ENCODE measurements around the gene NUFIP1.
"Not testable (repeated sequence)": the region's sequence is repeated elsewhere in the genome, so short reads cannot be mapped to it uniquely, and the experiment has no call there.

Gene NUFIP1

DNA sequence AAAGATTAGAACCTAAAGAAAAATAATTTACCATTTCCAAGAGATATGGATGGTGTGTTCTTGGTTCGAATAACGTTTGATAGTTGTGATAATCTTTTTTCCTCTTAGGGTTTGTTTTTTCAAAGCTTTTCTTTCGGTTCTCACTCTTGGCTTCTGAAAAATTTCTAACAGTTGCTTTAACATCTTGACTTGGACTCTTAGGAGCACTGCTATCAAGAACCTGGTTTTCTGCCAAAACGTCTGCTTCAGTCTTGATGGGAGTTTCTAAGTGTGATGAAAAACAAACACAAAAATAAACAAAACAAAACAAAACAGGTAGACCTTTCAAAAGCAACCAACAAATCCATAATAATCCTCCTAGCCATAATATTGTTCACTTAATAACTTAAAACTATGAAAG, 45.9 kb downstream of the NUFIP1 start:
- not testable (repeated sequence) for DNase-seq; ATAC-seq (replicated peaks)

DNA sequence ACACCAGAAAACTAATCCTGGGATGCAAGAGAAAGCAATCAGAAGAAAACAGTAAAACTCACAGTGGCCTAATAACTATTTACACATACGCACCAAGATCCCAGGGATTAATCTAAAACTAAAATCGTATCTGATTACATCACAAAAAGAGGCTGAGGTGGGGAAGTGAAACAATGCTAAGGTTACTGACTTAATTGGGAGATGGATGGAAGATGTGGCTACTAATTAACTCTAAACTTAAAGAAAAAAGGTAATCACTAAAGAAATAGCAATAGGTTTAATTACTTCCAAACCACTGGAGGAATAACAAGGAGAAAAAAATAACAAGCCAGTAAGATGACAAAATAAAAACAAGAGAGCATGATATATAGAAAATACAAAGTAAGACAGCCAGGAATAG, 50.4 kb downstream of the NUFIP1 start:
- DNase-seq, result no peak
- no peak for ATAC-seq (replicated peaks)
- H3K27ac Mint-ChIP-seq, result no peak overlapping the region
- H3K4me3 Mint-ChIP-seq, result no peak overlapping the region
- H3K27me3 Mint-ChIP-seq, result no peaks in the 10 kb centered on the region
- peaks cover 3 to 6% of the 10 kb centered on the region in 2 donors for H3K4me1 Mint-ChIP-seq
- H3K9me3 Mint-ChIP-seq, result no peaks in the 10 kb centered on the region
- peaks cover 10 to 20% of the 10 kb centered on the region in 2 donors for H3K36me3 Mint-ChIP-seq

More for the DNA sequence above, 45.9 kb downstream of the NUFIP1 start:
- H3K36me3 Mint-ChIP-seq, result peaks cover 16 to 20% of the 10 kb centered on the region in 2 donors
- not testable (repeated sequence) for H3K27me3 Mint-ChIP-seq, H3K4me3 Mint-ChIP-seq, H3K9me3 Mint-ChIP-seq, H3K27ac Mint-ChIP-seq, H3K4me1 Mint-ChIP-seq

DNA sequence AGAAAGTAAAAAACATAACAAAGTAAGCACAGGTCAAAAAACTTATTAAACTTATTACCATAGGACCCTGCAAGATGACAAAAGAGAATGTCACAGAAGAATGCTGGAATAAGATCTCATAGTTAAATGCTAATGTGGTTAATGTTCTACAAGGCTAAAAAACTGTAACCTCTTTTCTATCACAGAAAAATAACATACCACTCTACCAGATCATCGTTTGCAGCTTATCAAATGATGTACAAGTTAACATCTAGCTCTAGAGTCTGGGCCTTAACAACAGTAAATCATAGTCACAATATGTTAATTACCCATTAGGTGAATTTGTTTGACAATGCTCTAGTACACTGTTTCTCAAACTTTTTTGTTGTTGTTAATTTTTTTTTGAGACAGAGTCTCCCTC, 53.0 kb downstream of the NUFIP1 start:
- Mint-ChIP-seq H3K27ac (no peak overlapping the region), H3K9me3 (no peaks in the 10 kb centered on the region), H3K36me3 (peaks cover 2 to 11% of the 10 kb centered on the region in 2 donors), H3K4me3 (no peak overlapping the region), H3K27me3 (no peaks in the 10 kb centered on the region), H3K4me1 (peaks cover 3 to 6% of the 10 kb centered on the region in 2 donors)
- ATAC-seq (replicated peaks) (no peak), DNase-seq (no peak)

- ATAC-seq (replicated peaks) (peak; percentile 50 to 51), DNase-seq (no peak)
- peaks cover 3 to 6% of the 10 kb centered on the region in 2 donors for H3K4me1 Mint-ChIP-seq
- peaks cover 2 to 5% of the 10 kb centered on the region in 2 donors for H3K36me3 Mint-ChIP-seq
- no peaks in the 10 kb centered on the region for H3K9me3 Mint-ChIP-seq
- H3K27me3 Mint-ChIP-seq, result no peaks in the 10 kb centered on the region
- H3K4me3 Mint-ChIP-seq, result no peak overlapping the region
- no peak overlapping the region for H3K27ac Mint-ChIP-seq
Observed at GRCh38 chr13:44934724-44935123, 54.5 kb downstream of the NUFIP1 start.

DNA sequence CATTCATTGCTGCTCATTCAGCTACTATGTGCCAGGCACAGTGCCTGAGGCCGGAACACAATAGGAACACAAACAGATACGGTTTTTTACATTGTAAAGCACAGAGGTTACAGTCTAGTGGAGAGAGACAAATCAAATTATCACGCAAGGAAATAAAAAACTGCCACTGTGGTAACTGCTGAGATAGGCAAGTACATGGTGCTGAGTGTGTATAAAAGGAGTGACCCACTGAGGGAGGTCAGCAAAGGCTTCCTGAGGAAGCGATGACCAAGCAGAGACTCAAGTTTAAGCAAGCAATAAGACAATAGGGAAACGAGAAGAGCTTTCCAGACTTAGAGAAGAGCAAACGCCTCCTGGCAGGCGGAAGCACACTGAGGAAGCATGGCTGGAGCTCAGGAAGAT, 56.4 kb downstream of the NUFIP1 start:
- H3K27ac Mint-ChIP-seq, result no peak overlapping the region
- H3K9me3 Mint-ChIP-seq, result no peaks in the 10 kb centered on the region
- DNase-seq, result no peak
- H3K27me3 Mint-ChIP-seq, result peaks cover under 1 to 1% of the 10 kb centered on the region in 2 donors
- no peak for ATAC-seq (replicated peaks)
- H3K4me1 Mint-ChIP-seq, result peaks cover 3 to 6% of the 10 kb centered on the region in 2 donors
- no peak overlapping the region for H3K4me3 Mint-ChIP-seq
- peaks cover 2 to 5% of the 10 kb centered on the region in 2 donors for H3K36me3 Mint-ChIP-seq

GRCh38 chr13:44932171-44932849, 57.0 kb downstream of the NUFIP1 start:
- peaks cover 0 to 5% of the 10 kb centered on the region in 2 donors for H3K36me3 Mint-ChIP-seq
- no peaks in the 10 kb centered on the region for H3K9me3 Mint-ChIP-seq
- DNase-seq (no peak), ATAC-seq (replicated peaks) (no peak)
- peaks cover 3 to 6% of the 10 kb centered on the region in 2 donors for H3K4me1 Mint-ChIP-seq
- H3K4me3 Mint-ChIP-seq, result no peak overlapping the region
- no peak overlapping the region for H3K27ac Mint-ChIP-seq
- H3K27me3 Mint-ChIP-seq, result peaks cover 6 to 7% of the 10 kb centered on the region in 2 donors

GRCh38 chr13:44930963-44931623, 58.2 kb downstream of the NUFIP1 start:
- Mint-ChIP-seq H3K4me3 (no peak overlapping the region), H3K27ac (no peak overlapping the region), H3K9me3 (no peaks in the 10 kb centered on the region), H3K4me1 (peaks cover 3 to 6% of the 10 kb centered on the region in 2 donors), H3K27me3 (peaks cover 15 to 16% of the 10 kb centered on the region in 2 donors), H3K36me3 (no peaks in the 10 kb centered on the region)
- ATAC-seq (replicated peaks) (no peak), DNase-seq (no peak)

- H3K27ac Mint-ChIP-seq, result no peak overlapping the region
- DNase-seq (no peak), ATAC-seq (replicated peaks) (no peak)
- H3K36me3 Mint-ChIP-seq, result no peaks in the 10 kb centered on the region
- H3K9me3 Mint-ChIP-seq, result no peaks in the 10 kb centered on the region
- peaks cover 20 to 22% of the 10 kb centered on the region in 2 donors for H3K27me3 Mint-ChIP-seq
- no peak overlapping the region for H3K4me3 Mint-ChIP-seq
- peaks cover 3 to 6% of the 10 kb centered on the region in 2 donors for H3K4me1 Mint-ChIP-seq
Observed at GRCh38 chr13:44930280-44930679, 59.0 kb downstream of the NUFIP1 start.

DNA sequence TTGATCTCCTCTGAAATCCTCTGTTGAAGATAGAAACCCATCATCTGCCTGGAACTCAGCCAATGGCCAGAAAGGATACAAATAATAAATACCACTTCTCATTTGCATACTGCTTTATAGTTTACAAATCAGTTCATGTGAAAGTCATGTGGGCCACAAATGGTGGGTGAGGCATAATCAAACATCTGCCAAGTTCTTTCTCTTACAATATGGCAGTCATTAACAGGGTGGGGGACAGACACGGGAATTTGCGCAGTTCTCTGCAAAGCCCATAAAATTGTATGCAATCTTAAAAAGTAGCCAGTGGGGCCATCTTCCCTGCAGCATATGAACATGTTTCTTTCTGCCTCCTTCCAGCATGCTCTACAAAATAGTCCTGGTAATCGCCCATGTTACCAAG, 59.6 kb downstream of the NUFIP1 start:
- Mint-ChIP-seq H3K9me3 (no peaks in the 10 kb centered on the region), H3K36me3 (no peaks in the 10 kb centered on the region), H3K27ac (no peak overlapping the region), H3K4me3 (no peak overlapping the region), H3K27me3 (peaks cover 26 to 28% of the 10 kb centered on the region in 2 donors), H3K4me1 (peaks cover under 1 to 2% of the 10 kb centered on the region in 2 donors)
- DNase-seq (no peak), ATAC-seq (replicated peaks) (no peak)

- ATAC-seq (replicated peaks), result no peak
- H3K4me1 Mint-ChIP-seq, result no peaks in the 10 kb centered on the region
- peaks cover 28 to 32% of the 10 kb centered on the region in 2 donors for H3K27me3 Mint-ChIP-seq
- no peaks in the 10 kb centered on the region for H3K9me3 Mint-ChIP-seq
- no peak for DNase-seq
- H3K36me3 Mint-ChIP-seq, result no peaks in the 10 kb centered on the region
- no peak overlapping the region for H3K27ac Mint-ChIP-seq
- H3K4me3 Mint-ChIP-seq, result no peak overlapping the region
Observed at GRCh38 chr13:44927968-44928367, 61.3 kb downstream of the NUFIP1 start.

DNA sequence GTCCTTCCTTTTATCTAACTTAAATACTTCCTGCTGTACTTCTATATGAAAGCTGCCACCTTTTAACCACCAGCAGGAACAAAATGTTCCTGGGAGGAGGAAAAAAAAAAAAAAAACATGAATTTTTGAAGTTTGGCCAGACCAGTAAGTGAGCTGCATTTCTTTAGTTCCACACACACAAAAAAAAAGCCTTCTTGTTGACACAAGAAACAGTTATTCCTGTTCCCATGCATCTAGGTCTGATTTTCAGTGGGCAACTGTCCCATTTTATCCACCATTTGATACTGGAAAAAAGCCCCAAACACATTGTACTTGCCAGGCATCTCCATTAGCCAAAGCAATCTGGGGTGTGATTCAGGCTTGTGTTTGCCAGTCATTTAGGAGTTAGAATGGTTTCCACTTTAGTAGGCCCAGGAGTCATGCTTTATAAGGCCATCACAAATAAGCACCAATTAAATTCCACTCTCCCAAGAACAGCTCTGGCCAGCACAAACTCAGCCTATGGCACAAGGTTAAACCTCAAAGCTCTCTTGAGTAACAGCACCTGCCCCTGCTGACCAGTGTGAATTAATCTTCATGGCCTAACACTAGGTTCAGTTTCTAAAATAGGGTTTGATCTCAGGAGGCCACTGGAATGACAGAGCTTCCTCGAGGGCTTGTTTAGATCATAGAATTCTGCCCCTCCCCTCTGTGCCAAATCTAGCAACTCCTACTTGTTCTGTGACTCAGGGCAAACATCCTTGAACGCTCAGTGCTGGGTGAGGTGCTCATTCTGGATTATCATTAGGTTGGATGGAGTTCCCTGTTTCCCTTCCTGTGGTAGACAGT, 67.1 kb downstream of the NUFIP1 start:
- Mint-ChIP-seq H3K27me3 (peaks cover 21 to 24% of the 10 kb centered on the region in 2 donors), H3K27ac (no peak overlapping the region), H3K9me3 (no peaks in the 10 kb centered on the region), H3K36me3 (no peaks in the 10 kb centered on the region), H3K4me1 (no peaks in the 10 kb centered on the region), H3K4me3 (no peak overlapping the region)
- ATAC-seq (replicated peaks) (no peak), DNase-seq (no peak)

- Mint-ChIP-seq H3K4me3 (no peak overlapping the region), H3K27ac (no peak overlapping the region), H3K27me3 (peaks cover 16 to 19% of the 10 kb centered on the region in 2 donors), H3K4me1 (no peaks in the 10 kb centered on the region), H3K9me3 (no peaks in the 10 kb centered on the region), H3K36me3 (no peaks in the 10 kb centered on the region)
- ATAC-seq (replicated peaks) (no peak), DNase-seq (no peak)
Observed at GRCh38 chr13:44921246-44921877, 67.9 kb downstream of the NUFIP1 start.

DNA sequence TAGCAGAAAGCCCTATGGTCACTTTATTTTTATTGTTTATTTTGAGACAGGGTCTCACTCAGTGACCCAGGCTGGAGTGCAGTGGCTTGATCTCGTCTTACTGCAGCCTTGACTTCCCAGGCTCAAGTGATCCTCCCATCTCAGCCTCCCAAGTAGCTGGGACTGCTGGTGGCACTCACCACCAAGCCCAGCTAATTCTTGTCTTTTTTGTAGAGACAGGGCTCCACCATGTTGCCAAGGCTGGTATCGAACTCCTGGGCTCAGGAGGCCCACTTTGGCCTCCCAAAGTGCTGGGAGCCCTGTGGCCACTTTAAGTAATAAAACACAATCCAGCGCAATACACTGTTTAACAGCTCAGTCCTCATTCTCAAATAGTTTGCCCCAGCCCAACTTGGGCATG, 69.3 kb downstream of the NUFIP1 start:
- no peaks in the 10 kb centered on the region for H3K36me3 Mint-ChIP-seq
- no peak for DNase-seq
- no peak for ATAC-seq (replicated peaks)
- no peaks in the 10 kb centered on the region for H3K4me1 Mint-ChIP-seq
- H3K27me3 Mint-ChIP-seq, result peaks cover 6 to 7% of the 10 kb centered on the region in 2 donors
- H3K9me3 Mint-ChIP-seq, result no peaks in the 10 kb centered on the region
- H3K27ac Mint-ChIP-seq, result no peak overlapping the region
- H3K4me3 Mint-ChIP-seq, result no peak overlapping the region

GRCh38 chr13:44919104-44919804, 70.0 kb downstream of the NUFIP1 start:
- H3K4me3 Mint-ChIP-seq, result no peak overlapping the region
- no peaks in the 10 kb centered on the region for H3K4me1 Mint-ChIP-seq
- ATAC-seq (replicated peaks) (no peak), DNase-seq (no peak)
- no peaks in the 10 kb centered on the region for H3K36me3 Mint-ChIP-seq
- H3K9me3 Mint-ChIP-seq, result no peaks in the 10 kb centered on the region
- no peak overlapping the region for H3K27ac Mint-ChIP-seq
- no peaks in the 10 kb centered on the region for H3K27me3 Mint-ChIP-seq

All from stimulated activated naive B cell treated with anti-CD40 and anti-IgM and Interleukin-4, amounts not matched to agents 10 μg/mL and 1 μg/mL and 100 μg/mL, for 72 hours (primary cell).